Dendritic cell treated with granulocyte-macrophage colony-stimulating factor and Interleukin-4, amounts not matched to agents 40 ng/mL and 50 ng/mL, for 4 days (primary cell): ENCODE measurements around the gene SMPD1.

Experiments used
- H3K27ac Mint-ChIP-seq: one replicate; pipeline ENCODE4 v1.8.0; 2022; ENCODE audit warnings: mild to moderate bottlenecking, mixed read lengths
- H3K27me3 Mint-ChIP-seq: one replicate; pipeline ENCODE4 v1.8.0; 2022; ENCODE audit warnings: mild to moderate bottlenecking, mixed read lengths
- H3K36me3 Mint-ChIP-seq: one replicate; pipeline ENCODE4 v1.8.0; 2022; ENCODE audit warnings: low read depth, mixed read lengths
- H3K4me1 Mint-ChIP-seq: one replicate; pipeline ENCODE4 v1.8.0; 2022; ENCODE audit warnings: low read depth, mixed read lengths
- H3K4me3 Mint-ChIP-seq: one replicate; pipeline ENCODE4 v1.8.0; 2022; ENCODE audit warnings: mild to moderate bottlenecking, moderate library complexity, mixed read lengths
- H3K9me3 Mint-ChIP-seq: one replicate; pipeline ENCODE4 v1.8.0; 2022; ENCODE audit warnings: mixed read lengths
- intact Hi-C: fragments of 100-400 bp; cut with micrococcal nuclease; formaldehyde crosslinking; loops from one replicate; pipeline ENCODE4 v1.15.0; 2022

SMPD1 gene

DNA sequence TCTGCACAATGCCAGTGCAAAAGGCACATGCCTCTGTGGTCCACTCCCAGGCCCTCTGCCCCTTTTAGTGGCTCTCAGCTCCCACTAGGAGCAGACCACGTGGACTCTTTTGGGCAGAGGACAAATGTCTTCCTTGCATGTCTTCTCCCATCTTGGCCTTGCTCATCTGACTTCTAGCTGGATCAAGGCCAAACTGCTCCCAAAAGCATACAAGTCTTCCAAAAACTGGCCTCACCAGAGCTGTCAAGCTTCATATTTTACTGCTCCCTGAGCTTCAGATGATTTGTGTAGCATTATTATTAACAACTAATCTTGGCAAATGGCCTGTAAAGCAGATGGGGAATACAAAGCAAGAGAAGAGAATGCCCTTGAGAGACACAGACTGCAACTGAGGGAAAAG, 6.9 kb downstream of the SMPD1 start:
- Mint-ChIP-seq H3K4me3 (no peak overlapping the region), H3K4me1 (peaks cover 8% of the 10 kb centered on the region), H3K9me3 (no peaks in the 10 kb centered on the region), H3K36me3 (peaks cover 23% of the 10 kb centered on the region), H3K27ac (no peak overlapping the region), H3K27me3 (peaks cover 2% of the 10 kb centered on the region)
- intact Hi-C loops: no loop called here

DNA sequence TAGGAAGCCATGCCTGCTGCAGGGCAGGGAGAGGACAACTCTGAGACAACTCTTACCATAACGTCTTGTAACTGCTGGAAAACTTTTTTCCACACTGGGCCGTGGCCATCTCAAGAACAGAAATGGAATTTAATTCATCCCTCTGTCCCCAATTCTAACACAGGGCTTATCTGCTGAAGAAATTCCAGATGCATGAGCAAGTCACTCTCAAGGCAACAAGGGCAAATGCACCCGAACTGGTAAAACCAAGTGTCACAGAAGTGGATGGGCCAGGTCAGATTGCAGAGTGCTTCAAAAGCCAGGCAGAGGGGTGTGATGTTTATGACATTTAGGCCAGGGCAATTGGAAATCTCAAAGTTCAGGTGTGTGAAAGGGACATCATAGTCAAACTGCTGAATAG, 7.4 kb downstream of the SMPD1 start:
- Mint-ChIP-seq H3K27ac (no peak overlapping the region), H3K4me3 (no peak overlapping the region), H3K9me3 (no peaks in the 10 kb centered on the region), H3K4me1 (peaks cover 11% of the 10 kb centered on the region), H3K36me3 (peaks cover 20% of the 10 kb centered on the region), H3K27me3 (peaks cover 5% of the 10 kb centered on the region)
- intact Hi-C loops: no loop called here

DNA sequence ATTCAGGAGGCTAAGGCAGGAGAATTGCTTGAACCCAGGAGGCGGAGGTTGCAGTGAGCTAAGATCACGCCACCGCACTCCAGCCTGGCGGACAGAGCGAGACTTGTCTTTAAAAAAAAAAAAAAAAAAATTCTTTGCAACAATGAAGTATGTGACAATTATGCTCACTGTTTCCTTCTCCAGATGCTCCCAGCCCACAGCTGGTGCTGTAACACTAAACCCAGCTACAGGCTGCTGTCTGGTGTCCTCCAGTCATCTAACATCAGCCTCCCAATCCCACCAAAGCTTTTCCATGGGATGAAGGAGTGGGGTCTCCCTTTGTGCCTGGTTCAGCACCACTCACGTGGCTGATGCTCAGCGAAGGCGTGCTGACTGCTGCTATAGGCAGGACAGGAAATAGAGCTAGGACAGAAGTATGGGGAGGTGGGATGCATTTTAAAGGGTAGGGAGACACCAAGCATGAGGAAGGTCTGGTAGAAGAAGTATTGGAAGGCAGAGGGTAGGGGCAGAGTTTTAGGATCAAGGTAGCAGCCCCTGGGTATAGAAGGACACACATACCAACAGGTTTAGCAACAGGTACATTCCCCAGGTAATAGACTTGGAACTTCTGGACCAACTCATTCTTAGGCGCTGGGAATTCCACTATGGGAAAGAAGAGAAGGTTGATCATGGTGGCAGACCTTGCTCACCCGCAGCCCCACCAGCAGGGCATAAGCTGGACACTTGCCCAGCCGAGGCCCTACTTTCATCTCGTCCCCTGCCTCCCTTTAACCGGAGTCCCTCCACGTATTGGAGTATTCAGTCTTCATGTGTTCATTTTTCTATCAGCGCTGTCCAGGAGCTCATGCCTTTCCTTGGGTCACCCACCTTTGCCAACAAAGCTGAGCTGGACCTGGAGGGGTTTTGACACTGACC, 10.4 kb downstream of the SMPD1 start:
- intact Hi-C loops: no loop called here
- Mint-ChIP-seq H3K27me3 (peaks cover 5% of the 10 kb centered on the region), H3K4me1 (peaks cover 9% of the 10 kb centered on the region), H3K36me3 (no peaks in the 10 kb centered on the region), H3K9me3 (no peaks in the 10 kb centered on the region), H3K4me3 (no peak overlapping the region), H3K27ac (no peak overlapping the region)

DNA sequence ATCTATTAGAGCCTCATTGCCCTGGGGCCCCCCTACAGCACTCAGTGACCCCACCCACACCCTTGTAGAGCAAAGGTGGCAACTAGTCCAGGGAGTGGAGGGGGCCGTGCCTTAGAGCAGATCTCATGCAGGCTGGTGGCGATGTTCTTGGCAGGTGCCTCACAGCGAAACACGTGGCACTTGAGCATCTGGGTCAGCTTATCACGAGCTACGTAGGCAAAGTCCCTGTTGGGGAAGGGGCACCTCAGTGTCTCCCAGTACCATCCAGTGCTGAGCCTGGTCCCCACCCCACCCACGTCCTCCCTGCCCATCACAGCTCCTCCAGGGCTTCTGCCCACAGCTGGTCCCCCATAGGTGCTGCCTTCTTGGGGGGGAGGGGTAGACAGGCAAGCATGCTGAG, 11.2 kb downstream of the SMPD1 start:
- intact Hi-C loops: no loop called here
- no peak overlapping the region for H3K4me3 Mint-ChIP-seq
- peaks cover 9% of the 10 kb centered on the region for H3K4me1 Mint-ChIP-seq
- no peak overlapping the region for H3K27ac Mint-ChIP-seq
- H3K36me3 Mint-ChIP-seq: no peaks in the 10 kb centered on the region
- H3K9me3 Mint-ChIP-seq: no peaks in the 10 kb centered on the region
- peaks cover 5% of the 10 kb centered on the region for H3K27me3 Mint-ChIP-seq

DNA sequence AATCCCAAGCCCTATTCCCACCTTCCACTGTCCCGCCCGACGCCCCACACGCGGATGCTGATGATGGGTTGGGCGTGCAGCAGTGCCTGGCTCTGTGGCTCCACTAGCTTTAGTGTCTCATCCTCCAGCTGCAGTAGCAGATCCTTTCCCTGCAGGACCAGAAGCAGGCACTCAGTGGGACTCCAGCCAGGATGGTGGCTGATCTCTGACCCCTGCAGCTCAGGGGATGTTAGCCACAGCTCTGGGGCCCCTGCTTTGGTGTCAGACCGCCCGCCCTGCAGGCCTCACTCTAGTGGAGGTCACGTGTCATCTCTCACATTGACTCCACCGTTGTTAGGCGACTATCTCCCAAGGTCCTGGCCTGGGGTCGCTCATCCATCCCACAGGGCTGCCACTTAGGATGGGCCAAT, 11.8 kb downstream of the SMPD1 start:
- H3K27ac Mint-ChIP-seq: peak overlapping the region; percentile 33
- H3K4me1 Mint-ChIP-seq: peaks cover 9% of the 10 kb centered on the region
- H3K9me3 Mint-ChIP-seq: no peaks in the 10 kb centered on the region
- H3K36me3 Mint-ChIP-seq: no peaks in the 10 kb centered on the region
- H3K4me3 Mint-ChIP-seq: no peak overlapping the region
- intact Hi-C loops: no loop called here
- peaks cover 5% of the 10 kb centered on the region for H3K27me3 Mint-ChIP-seq

DNA sequence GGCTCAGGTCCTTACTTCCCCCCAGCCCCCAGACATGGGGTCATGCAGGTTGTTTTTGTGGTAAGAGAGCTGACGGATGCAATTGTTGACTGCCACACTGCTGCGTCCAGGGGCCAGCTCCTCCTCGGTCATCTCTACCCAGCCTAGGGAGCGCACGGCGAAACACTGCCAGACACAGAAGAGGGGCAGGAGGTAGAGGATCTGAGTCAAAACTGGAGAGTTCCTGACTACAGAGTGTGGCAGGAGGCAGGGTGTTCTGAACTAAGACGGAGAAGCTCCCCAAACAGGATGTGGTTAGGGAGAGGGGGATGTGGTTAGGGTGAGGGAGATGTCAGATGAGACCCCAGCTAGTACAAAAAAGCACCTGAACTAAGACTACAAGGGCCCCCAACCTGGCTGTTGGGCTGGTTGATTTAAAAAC, 12.3 kb downstream of the SMPD1 start:
- Mint-ChIP-seq H3K27me3 (peaks cover 5% of the 10 kb centered on the region), H3K4me3 (no peak overlapping the region), H3K4me1 (peaks cover 9% of the 10 kb centered on the region), H3K9me3 (no peaks in the 10 kb centered on the region), H3K27ac (peak overlapping the region; percentile 33), H3K36me3 (no peaks in the 10 kb centered on the region)
- intact Hi-C loops: no loop called here

DNA sequence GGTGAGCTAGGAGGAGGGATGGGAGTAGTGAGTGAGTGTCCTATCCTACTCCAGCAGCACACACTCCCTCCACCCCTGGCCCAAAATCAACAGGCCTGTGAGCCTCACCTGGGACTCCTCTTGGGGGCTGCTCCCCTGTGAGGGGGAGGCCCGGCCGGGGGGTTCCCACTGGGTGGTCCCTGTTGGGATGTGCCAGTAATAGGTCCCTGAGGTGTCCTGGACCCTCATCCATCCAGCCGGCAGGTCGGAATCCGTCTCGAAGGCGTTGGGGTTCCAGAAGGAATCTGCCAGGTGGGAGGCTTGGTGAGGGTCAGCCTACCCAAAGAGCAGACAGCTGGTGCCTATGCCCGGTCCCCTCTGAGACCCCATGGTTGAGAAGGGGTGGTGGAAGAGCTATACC, 13.3 kb downstream of the SMPD1 start:
- intact Hi-C loops: no loop called here
- Mint-ChIP-seq H3K27me3 (peaks cover 5% of the 10 kb centered on the region), H3K36me3 (no peaks in the 10 kb centered on the region), H3K9me3 (no peaks in the 10 kb centered on the region), H3K4me1 (peaks cover 9% of the 10 kb centered on the region), H3K27ac (no peak overlapping the region), H3K4me3 (no peak overlapping the region)

DNA sequence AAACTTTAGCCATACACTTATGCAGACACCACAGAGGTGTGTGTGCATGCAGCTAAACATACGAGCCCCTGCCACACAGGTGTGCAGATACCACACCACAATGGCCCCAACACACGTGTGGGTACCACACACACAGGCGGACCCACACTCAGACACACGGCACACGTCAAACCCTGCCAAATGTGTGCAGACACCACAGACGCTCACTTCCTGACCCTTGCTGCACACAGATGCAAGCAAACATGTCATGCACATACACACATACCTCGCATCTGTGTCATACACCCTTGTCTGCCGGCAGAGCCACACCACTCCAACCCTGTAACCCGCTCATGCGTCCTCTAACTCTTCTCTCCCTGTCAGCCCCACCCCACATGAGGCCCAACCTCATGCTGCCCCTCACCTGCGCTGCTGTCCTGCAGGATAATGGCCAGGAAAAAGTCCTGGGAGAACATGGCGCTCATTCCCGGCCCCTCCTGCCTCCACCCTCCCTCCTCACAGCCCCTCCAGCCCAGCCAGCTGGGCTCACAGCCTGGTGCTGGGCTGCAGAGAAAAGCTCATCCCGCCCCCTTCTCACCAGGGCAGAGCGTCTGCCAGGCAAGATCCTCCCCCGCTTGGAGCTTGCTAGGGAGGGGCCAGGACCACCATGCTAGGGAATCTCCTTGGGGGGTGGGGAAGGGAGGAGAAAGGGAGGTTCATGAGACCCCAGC, 14.2 kb downstream of the SMPD1 start:
- Mint-ChIP-seq H3K36me3 (no peaks in the 10 kb centered on the region), H3K27ac (no peak overlapping the region), H3K9me3 (no peaks in the 10 kb centered on the region), H3K27me3 (peaks cover 5% of the 10 kb centered on the region), H3K4me3 (no peak overlapping the region), H3K4me1 (peaks cover 9% of the 10 kb centered on the region)
- intact Hi-C loops: no loop called here

DNA sequence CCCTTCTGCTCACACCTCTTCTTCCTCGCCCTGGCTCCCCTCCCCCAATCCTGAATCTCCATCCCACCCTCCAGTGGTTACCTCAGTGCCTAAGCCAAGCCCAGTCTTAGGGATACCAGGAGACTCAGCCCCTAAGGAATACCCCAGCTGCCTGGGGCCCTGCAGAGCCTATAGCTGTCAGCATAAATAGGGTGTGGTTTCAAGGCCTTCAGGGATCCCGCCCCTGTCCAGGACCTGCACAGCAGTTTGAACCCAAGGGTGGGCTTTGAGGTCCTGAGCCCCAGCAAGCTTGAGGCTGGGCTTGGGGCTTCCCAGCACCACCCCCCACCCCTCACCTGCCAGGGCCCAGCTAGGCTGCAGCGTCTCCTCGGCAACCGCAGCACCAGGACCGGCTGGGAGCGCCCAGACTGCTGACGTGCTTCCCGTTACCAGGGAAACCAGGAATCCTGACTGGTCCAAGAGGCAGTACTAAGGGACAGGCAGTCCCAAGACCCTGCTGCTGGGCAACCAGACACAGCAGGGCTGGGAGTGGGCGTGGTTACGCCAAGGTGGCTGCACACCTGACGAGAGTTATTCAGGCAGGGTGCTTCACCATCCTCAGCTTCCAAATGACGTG, 14.9 kb downstream of the SMPD1 start:
- H3K4me1 Mint-ChIP-seq: peaks cover 9% of the 10 kb centered on the region
- no peak overlapping the region for H3K4me3 Mint-ChIP-seq
- H3K9me3 Mint-ChIP-seq: no peaks in the 10 kb centered on the region
- H3K36me3 Mint-ChIP-seq: no peaks in the 10 kb centered on the region
- H3K27me3 Mint-ChIP-seq: peaks cover 5% of the 10 kb centered on the region
- intact Hi-C loops: no loop called here
- H3K27ac Mint-ChIP-seq: no peak overlapping the region

DNA sequence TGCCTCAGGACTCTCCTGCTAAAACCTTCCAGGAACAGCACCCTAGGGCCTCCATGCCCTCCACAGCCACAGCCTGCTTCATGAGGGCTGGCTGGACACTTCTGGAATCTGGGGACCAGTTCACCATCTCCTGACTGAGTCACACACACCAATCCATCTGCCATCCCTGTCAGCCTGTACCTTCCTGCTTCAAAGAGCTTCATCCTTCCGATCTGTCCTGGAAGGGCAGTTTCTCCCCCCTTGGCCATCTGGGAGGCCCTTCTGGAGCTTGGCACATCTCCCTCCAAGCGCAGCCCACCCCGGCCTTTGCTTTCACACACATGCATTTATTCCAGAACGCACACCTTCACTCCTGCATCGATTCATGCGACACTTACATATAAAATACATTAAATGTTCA, 15.6 kb downstream of the SMPD1 start:
- H3K4me3 Mint-ChIP-seq: no peak overlapping the region
- H3K27ac Mint-ChIP-seq: no peak overlapping the region
- H3K27me3 Mint-ChIP-seq: peaks cover 5% of the 10 kb centered on the region
- H3K9me3 Mint-ChIP-seq: no peaks in the 10 kb centered on the region
- no peaks in the 10 kb centered on the region for H3K36me3 Mint-ChIP-seq
- intact Hi-C loops: no loop called here
- peaks cover 9% of the 10 kb centered on the region for H3K4me1 Mint-ChIP-seq

DNA sequence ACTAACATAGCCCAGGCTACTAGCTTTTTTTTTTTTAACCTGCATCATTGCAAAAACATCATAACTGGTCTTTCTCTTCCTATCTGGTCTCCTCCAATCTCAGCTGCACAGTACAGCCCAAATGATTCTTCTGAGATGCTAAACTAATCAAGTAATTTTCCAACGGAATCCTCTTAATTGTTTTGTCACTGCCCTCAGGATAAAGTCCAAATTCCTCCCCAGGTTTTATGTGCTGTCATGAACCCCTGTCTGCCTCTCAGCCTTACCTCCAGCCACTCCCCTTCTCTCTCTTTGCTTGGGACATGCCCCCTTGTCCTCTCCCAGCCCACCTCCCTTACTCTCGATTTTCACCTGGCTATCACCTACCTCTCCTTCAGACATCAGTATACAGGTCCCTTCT, 16.1 kb downstream of the SMPD1 start:
- intact Hi-C loops: no loop called here
- peaks cover 3% of the 10 kb centered on the region for H3K27me3 Mint-ChIP-seq
- H3K9me3 Mint-ChIP-seq: no peaks in the 10 kb centered on the region
- H3K27ac Mint-ChIP-seq: no peak overlapping the region
- no peaks in the 10 kb centered on the region for H3K36me3 Mint-ChIP-seq
- peaks cover 9% of the 10 kb centered on the region for H3K4me1 Mint-ChIP-seq
- no peak overlapping the region for H3K4me3 Mint-ChIP-seq

DNA sequence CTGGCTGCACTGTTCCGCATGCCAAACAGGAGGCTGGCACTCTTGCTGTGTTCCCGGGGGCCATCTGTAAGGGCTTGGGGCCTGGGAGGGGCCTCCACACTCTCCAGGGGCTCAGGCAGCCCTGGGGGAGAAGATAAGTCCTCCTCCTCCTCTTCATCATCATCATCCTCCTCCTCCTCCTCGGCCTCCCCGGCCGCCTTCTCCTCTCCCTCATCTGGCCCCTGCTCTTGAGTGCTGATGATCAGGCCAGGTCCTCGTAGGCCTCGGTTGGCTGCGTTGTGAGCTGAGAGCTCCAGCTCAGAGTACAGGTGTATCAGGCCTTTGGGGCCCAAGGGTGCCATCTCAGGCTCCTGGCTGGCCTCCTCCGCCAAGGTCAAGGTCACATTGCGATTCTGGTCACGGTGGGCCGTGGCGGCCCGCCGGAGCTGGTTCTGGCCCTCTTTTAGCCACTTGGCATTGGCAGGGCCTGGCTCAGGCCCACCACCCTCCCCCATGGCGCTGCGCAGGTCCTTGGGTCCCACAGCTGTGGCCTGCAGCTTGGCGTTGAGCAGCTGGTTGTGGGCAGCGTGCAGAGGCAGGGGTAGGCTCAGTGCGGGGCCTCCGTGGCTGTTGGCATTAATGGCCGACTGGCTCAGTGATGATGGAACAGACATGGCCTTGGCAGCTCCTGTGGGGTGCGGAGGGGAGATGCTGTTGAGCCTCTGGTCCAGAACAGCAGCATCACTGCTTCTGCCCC, 20.6 kb downstream of the SMPD1 start:
- no peak overlapping the region for H3K4me3 Mint-ChIP-seq
- H3K36me3 Mint-ChIP-seq: no peaks in the 10 kb centered on the region
- H3K27me3 Mint-ChIP-seq: peaks cover 3% of the 10 kb centered on the region
- intact Hi-C loops: no loop called here
- no peaks in the 10 kb centered on the region for H3K4me1 Mint-ChIP-seq
- H3K9me3 Mint-ChIP-seq: no peaks in the 10 kb centered on the region
- no peak overlapping the region for H3K27ac Mint-ChIP-seq

DNA sequence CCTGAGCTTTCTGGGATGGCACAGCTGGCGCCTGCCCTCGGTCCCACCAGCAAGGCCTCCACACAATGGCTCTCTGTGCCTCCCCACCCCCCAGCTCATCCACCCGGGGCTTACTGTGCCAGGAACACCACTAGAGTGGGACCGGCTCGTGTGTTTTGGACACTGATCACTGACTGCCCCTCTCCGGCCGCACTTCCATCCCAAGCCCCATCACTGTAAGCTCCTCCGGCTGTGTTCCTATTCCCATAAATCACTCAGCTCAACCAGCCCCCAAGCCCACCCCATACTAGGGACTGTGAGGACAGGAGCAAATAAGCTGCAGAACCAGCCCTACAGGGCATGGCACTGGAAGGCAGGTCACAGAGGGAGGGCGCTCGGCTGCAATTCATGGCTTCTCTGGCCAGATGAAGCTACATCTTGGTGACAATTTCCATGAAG, 21.3 kb downstream of the SMPD1 start:
- Mint-ChIP-seq H3K9me3 (no peaks in the 10 kb centered on the region), H3K36me3 (no peaks in the 10 kb centered on the region), H3K4me3 (no peak overlapping the region), H3K27ac (no peak overlapping the region), H3K27me3 (peaks cover 3% of the 10 kb centered on the region), H3K4me1 (no peaks in the 10 kb centered on the region)
- intact Hi-C loops: no loop called here
